ENCODE data around the gene CFAP141. TPM values are rescaled to one million over a fixed set of nuclear protein-coding genes. Genes with fewer than 3 reads are reported as not detected.

The CFAP141 gene
- polyA plus RNA-seq, 1 donor (not counting 4 experiments of a cell fraction or from before 2014, with no cell fraction given) = not detected

DNA sequence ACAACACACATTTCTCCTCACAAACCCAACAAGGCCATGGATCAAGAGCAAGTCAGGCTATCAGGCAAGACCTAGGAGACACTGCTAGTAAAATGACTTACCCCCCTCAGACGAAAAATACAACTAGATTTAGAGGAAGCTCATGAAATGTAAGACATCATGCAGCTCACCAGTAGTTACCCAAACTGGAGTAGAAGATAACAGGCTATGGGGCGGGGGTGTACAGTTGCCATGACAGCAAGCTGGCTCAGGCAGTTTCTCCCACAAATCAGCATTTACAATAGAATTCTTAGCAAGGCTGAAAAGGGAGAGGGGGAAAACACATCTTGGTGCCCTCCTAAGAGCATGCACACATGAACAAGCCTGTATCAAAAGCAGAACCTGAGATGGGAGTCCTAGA, 28.1 kb downstream of the CFAP141 start:
- peak overlapping the region; percentile 34 for H3K4me2 ChIP-seq (ENCODE audit: control insufficient read depth, extremely low read depth, insufficient read depth, low read depth, low read length)
- no peak for FAIRE-seq
- peaks cover 76% of the 10 kb centered on the region for H4K20me1 ChIP-seq (ENCODE audit: control insufficient read depth, extremely low read depth, insufficient read depth, low read length)
- H3K9me3 ChIP-seq (ENCODE audit: control insufficient read depth, low read depth, low read length) = no peaks in the 10 kb centered on the region
- no peak overlapping the region for H2AFZ ChIP-seq (ENCODE audit: control insufficient read depth, low read length)
- dilution Hi-C loops (cut with MboI; ENCODE audit: extremely low pct_ligation_motif_present, low sequenced_read_pairs) = no loop called here
- peaks cover 46% of the 10 kb centered on the region for H3K4me1 ChIP-seq (ENCODE audit: control insufficient read depth, extremely low read depth, insufficient read depth, low read length)
- peaks cover 15 to 29% of the 10 kb centered on the region in 2 experiments for H3K36me3 ChIP-seq (ENCODE audit: control insufficient read depth in 2 of 2, extremely low read depth in 1 of 2, insufficient read depth in 2 of 2, low read length in 2 of 2)
- TF ChIP-seq, protein P1, sequence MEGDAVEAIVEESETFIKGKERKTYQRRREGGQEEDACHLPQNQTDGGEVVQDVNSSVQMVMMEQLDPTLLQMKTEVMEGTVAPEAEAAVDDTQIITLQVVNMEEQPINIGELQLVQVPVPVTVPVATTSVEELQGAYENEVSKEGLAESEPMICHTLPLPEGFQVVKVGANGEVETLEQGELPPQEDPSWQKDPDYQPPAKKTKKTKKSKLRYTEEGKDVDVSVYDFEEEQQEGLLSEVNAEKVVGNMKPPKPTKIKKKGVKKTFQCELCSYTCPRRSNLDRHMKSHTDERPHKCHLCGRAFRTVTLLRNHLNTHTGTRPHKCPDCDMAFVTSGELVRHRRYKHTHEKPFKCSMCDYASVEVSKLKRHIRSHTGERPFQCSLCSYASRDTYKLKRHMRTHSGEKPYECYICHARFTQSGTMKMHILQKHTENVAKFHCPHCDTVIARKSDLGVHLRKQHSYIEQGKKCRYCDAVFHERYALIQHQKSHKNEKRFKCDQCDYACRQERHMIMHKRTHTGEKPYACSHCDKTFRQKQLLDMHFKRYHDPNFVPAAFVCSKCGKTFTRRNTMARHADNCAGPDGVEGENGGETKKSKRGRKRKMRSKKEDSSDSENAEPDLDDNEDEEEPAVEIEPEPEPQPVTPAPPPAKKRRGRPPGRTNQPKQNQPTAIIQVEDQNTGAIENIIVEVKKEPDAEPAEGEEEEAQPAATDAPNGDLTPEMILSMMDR (optimal IDR thresholded peaks at IDR 0.05 in 1 of 3, IDR thresholded peaks at IDR 0.05 in 1 of 3, conservative IDR thresholded peaks at IDR 0.05 in 1 of 3; ENCODE audit: extremely low read depth in 1 of 3, insufficient read depth in 2 of 3, low read length in 3 of 3) = no peak
- no peak for TF ChIP-seq EZH2 (IDR thresholded peaks at IDR 0.05; ENCODE audit: low read length)
- peaks cover 5% of the 10 kb centered on the region for H3K9me1 ChIP-seq (ENCODE audit: control insufficient read depth, extremely low read depth, insufficient read depth, low read length)
- DNase-seq (ENCODE audit: low read depth, low spot score) = no peak
- H3K4me3 ChIP-seq (ENCODE audit: control insufficient read depth in 2 of 3, extremely low read depth in 1 of 3, insufficient read depth in 2 of 3, low read depth in 1 of 3, low read length in 3 of 3) = no peak overlapping the region
- H3K27me3 ChIP-seq (ENCODE audit: control insufficient read depth, extremely low read depth, insufficient read depth, low read length) = no peaks in the 10 kb centered on the region
- H3K27ac ChIP-seq (ENCODE audit: control insufficient read depth, insufficient read depth, low read length) = no peak overlapping the region
- peaks cover 94% of the 10 kb centered on the region for H3K79me2 ChIP-seq (ENCODE audit: control insufficient read depth, insufficient read depth, low read length)
- no peak overlapping the region for H3K9ac ChIP-seq (ENCODE audit: control insufficient read depth, extremely low read depth, insufficient read depth, low read length)

DNA sequence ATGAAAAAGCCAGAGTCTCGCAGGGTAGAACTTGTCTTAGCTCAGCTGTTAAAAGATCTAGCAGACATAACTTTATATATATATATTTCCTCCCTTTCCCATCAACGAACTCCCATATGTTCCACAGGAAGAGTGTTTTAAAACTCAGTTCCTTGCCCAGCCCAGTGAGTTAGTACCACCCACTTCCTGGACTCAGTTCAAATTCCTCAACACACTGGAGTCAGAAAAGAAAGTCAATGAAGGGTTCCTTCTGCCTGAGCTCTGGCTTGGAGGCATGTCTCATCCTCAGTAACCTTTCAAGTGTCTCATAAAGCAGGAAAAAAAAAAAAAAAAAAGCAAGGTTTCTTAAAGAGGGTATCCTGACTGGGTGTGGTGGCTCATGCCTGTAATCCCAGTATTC, 29.8 kb downstream of the CFAP141 start:
- Histone ChIP-seq H3K4me2 (ENCODE audit: control insufficient read depth, extremely low read depth, insufficient read depth, low read depth, low read length) (no peak overlapping the region), H4K20me1 (ENCODE audit: control insufficient read depth, extremely low read depth, insufficient read depth, low read length) (peaks cover 70% of the 10 kb centered on the region), H3K9me3 (ENCODE audit: control insufficient read depth, low read depth, low read length) (no peaks in the 10 kb centered on the region), H2AFZ (ENCODE audit: control insufficient read depth, low read length) (no peak overlapping the region), H3K9me1 (ENCODE audit: control insufficient read depth, extremely low read depth, insufficient read depth, low read length) (peaks cover 5% of the 10 kb centered on the region), H3K4me3 (ENCODE audit: control insufficient read depth in 2 of 3, extremely low read depth in 1 of 3, insufficient read depth in 2 of 3, low read depth in 1 of 3, low read length in 3 of 3) (no peak overlapping the region), H3K9ac (ENCODE audit: control insufficient read depth, extremely low read depth, insufficient read depth, low read length) (no peak overlapping the region), H3K79me2 (ENCODE audit: control insufficient read depth, insufficient read depth, low read length) (peaks cover 93% of the 10 kb centered on the region), H3K27me3 (ENCODE audit: control insufficient read depth, extremely low read depth, insufficient read depth, low read length) (no peaks in the 10 kb centered on the region), H3K4me1 (ENCODE audit: control insufficient read depth, extremely low read depth, insufficient read depth, low read length) (peaks cover 41% of the 10 kb centered on the region), H3K27ac (ENCODE audit: control insufficient read depth, insufficient read depth, low read length) (no peak overlapping the region), H3K36me3 (ENCODE audit: control insufficient read depth in 2 of 2, extremely low read depth in 1 of 2, insufficient read depth in 2 of 2, low read length in 2 of 2) (peaks cover 30 to 45% of the 10 kb centered on the region in 2 experiments)
- TF ChIP-seq, protein P1 (optimal IDR thresholded peaks at IDR 0.05 in 1 of 3, IDR thresholded peaks at IDR 0.05 in 1 of 3, conservative IDR thresholded peaks at IDR 0.05 in 1 of 3; ENCODE audit: extremely low read depth in 1 of 3, insufficient read depth in 2 of 3, low read length in 3 of 3) = no peak
- no peak for TF ChIP-seq EZH2 (IDR thresholded peaks at IDR 0.05; ENCODE audit: low read length)
- dilution Hi-C loops (cut with MboI; ENCODE audit: extremely low pct_ligation_motif_present, low sequenced_read_pairs) = no loop called here
- DNase-seq (ENCODE audit: low read depth, low spot score) (no peak), FAIRE-seq (no peak)

Data from keratinocyte (primary cell).